ENCODE results near the gene ROBO1. TPM values are rescaled to one million over a fixed set of nuclear protein-coding genes. Genes with fewer than 3 reads are reported as not detected.

ROBO1 gene
- total RNA-seq, 2 donors from 2014 or later = 7.6 to 19.7 TPM

GRCh38 chr3:79670178-79670577 lies 97.6 kb downstream of the ROBO1 start:
- DNase-seq (ENCODE audit: low spot score) = no peak
- Histone ChIP-seq H3K4me1 (no peaks in the 10 kb centered on the region), H3K27ac (no peak overlapping the region), H3K9me3 (no peaks in the 10 kb centered on the region), H3K36me3 (no peaks in the 10 kb centered on the region), H3K4me3 (no peak overlapping the region), H3K27me3 (no peaks in the 10 kb centered on the region)
- no peak for TF ChIP-seq CTCF (IDR thresholded peaks at IDR 0.05)

- H3K27ac ChIP-seq = no peak overlapping the region
- H3K4me1 ChIP-seq = no peaks in the 10 kb centered on the region
- TF ChIP-seq CTCF (IDR thresholded peaks at IDR 0.05) = no peak
Observed at GRCh38 chr3:79664455-79664854, 103.3 kb downstream of the ROBO1 start.

GRCh38 chr3:79661896-79662295 lies 105.9 kb downstream of the ROBO1 start:
- Histone ChIP-seq H3K4me1 (no peaks in the 10 kb centered on the region), H3K36me3 (no peaks in the 10 kb centered on the region), H3K9me3 (no peaks in the 10 kb centered on the region), H3K27me3 (no peaks in the 10 kb centered on the region), H3K4me3 (no peak overlapping the region), H3K27ac (no peak overlapping the region)
- DNase-seq (ENCODE audit: low spot score) = no peak
- no peak for TF ChIP-seq CTCF (IDR thresholded peaks at IDR 0.05)

More at GRCh38 chr3:79664455-79664854, 103.3 kb downstream of the ROBO1 start:
- Histone ChIP-seq H3K4me3 (no peak overlapping the region), H3K27me3 (no peaks in the 10 kb centered on the region), H3K36me3 (no peaks in the 10 kb centered on the region), H3K9me3 (no peaks in the 10 kb centered on the region)
- no peak for DNase-seq (ENCODE audit: low spot score)

GRCh38 chr3:79657076-79657475 lies 110.7 kb downstream of the ROBO1 start:
- DNase-seq (ENCODE audit: low spot score) = no peak
- no peak for TF ChIP-seq CTCF (IDR thresholded peaks at IDR 0.05)
- Histone ChIP-seq H3K9me3 (no peaks in the 10 kb centered on the region), H3K4me1 (no peaks in the 10 kb centered on the region), H3K27me3 (no peaks in the 10 kb centered on the region), H3K27ac (no peak overlapping the region), H3K36me3 (no peaks in the 10 kb centered on the region), H3K4me3 (no peak overlapping the region)

GRCh38 chr3:79654019-79654418 lies 113.8 kb downstream of the ROBO1 start:
- no peak for TF ChIP-seq CTCF (IDR thresholded peaks at IDR 0.05)
- Histone ChIP-seq H3K27ac (no peak overlapping the region), H3K4me3 (no peak overlapping the region), H3K27me3 (no peaks in the 10 kb centered on the region), H3K9me3 (no peaks in the 10 kb centered on the region), H3K36me3 (no peaks in the 10 kb centered on the region), H3K4me1 (no peaks in the 10 kb centered on the region)
- no peak for DNase-seq (ENCODE audit: low spot score)

- no peaks in the 10 kb centered on the region for H3K36me3 ChIP-seq
- H3K4me1 ChIP-seq = no peaks in the 10 kb centered on the region
- no peaks in the 10 kb centered on the region for H3K9me3 ChIP-seq
- DNase-seq (ENCODE audit: low spot score) = no peak
- no peak overlapping the region for H3K4me3 ChIP-seq
- H3K27ac ChIP-seq = no peak overlapping the region
- H3K27me3 ChIP-seq = no peaks in the 10 kb centered on the region
- no peak for TF ChIP-seq CTCF (IDR thresholded peaks at IDR 0.05)
Observed at GRCh38 chr3:79653266-79653830, 114.5 kb downstream of the ROBO1 start.

Data from right atrium auricular region (tissue), 2 donors.